HCT116 (cell line): Measurements from ENCODE around the gene CBL. TPM values are rescaled to one million over a fixed set of nuclear protein-coding genes. Genes with fewer than 3 reads are reported as not detected.

Source experiments
- ATAC-seq: fragments of 200-7000 bp; cut with Tn5 transposase; 2 replicates; pipeline ENCODE4 v1.9.1; 2020; ENCODE audit warnings: mild to moderate bottlenecking, moderate library complexity
- BruUV-seq: library from RNA; stranded (reverse); fragments of 400-500 nt; replicated peaks from 2 replicates; lab custom pipeline; 2021; lab: Mats Ljungman, UMichigan
- CTCF ChIA-PET: fragments of 300-600 bp; sonication (Branson Sonifier 250); formaldehyde crosslinking; loops from one replicate; lab custom pipeline; 2021; ENCODE audit warnings: antibody characterized with exemption; lab: Charles Lee
- POLR2A ChIA-PET: fragments of 300-600, 350-600 bp; sonication (Branson Sonifier 250); formaldehyde crosslinking; loops from one replicate; lab custom pipeline; 2021; ENCODE audit warnings: antibody characterized with exemption; lab: Charles Lee
- RAD21 ChIA-PET, 2 experiments: fragments of 300-600 bp; sonication (Branson Sonifier 250); formaldehyde crosslinking; loops; one replicate each; lab custom pipeline; 2023; ENCODE audit warnings: low total read pairs in 2 of 2; ENCODE audit not compliant: uncharacterized antibody in 2 of 2, unreplicated experiment in 2 of 2, low non-redundant PET in 1 of 2; lab: Charles Lee
- DNase-seq: peaks from one replicate; pipeline ENCODE4 v3.0.0-alpha.2; 2010; ENCODE audit warnings: low read depth, low spot score
- H2AFZ ChIP-seq: fragments of 200-600 bp; shearing (Covaris generic), sonication (generic); 2 replicates; pipeline ENCODE4 v1.6.1; 2017; ENCODE audit warnings: low read depth, mixed run types, mixed read lengths, antibody characterized with exemption, low read length; ENCODE audit not compliant: poor library complexity, severe bottlenecking
- H3K27ac ChIP-seq: 2 replicates; pipeline ENCODE4 v1.5.1; 2012; ENCODE audit warnings: low read depth, low read length
- H3K27me3 ChIP-seq: fragments of 200-600 bp; sonication (generic); 2 replicates; pipeline ENCODE4 v1.6.1; 2016; ENCODE audit warnings: mixed run types, low read length, mixed read lengths; ENCODE audit not compliant: insufficient read depth
- H3K36me3 ChIP-seq, 2 experiments: fragments of 200-500 bp in 1 of 2; fragments of 200-600 bp in 1 of 2; sonication (Bioruptor generic) in 1 of 2; sonication (generic) in 1 of 2; 2 replicates each; pipeline versions ENCODE4 v1.5.1 to v1.6.1; 2014 to 2016; ENCODE audit warnings: low read length in 2 of 2, inconsistent platforms in 1 of 2, mixed read lengths in 1 of 2, mixed run types in 1 of 2; ENCODE audit not compliant: insufficient read depth in 2 of 2, control insufficient read depth in 1 of 2
- H3K4me1 ChIP-seq, 2 experiments: fragments of 200-600 bp in 1 of 2; sonication (generic) in 1 of 2; 2 replicates each; pipeline versions ENCODE4 v1.5.1 to v1.6.1; 2012 to 2017; ENCODE audit warnings: low read length in 2 of 2, inconsistent platforms in 1 of 2, mild to moderate bottlenecking in 1 of 2, mixed read lengths in 1 of 2, mixed run types in 1 of 2, moderate library complexity in 1 of 2; ENCODE audit not compliant: insufficient read depth in 2 of 2, control insufficient read depth in 1 of 2
- H3K4me2 ChIP-seq: fragments of 200-600 bp; sonication (generic); 2 replicates; pipeline ENCODE4 v1.6.1; 2017; ENCODE audit warnings: mixed run types, low read length, mixed read lengths
- H3K4me3 ChIP-seq, 2 experiments: fragments of 200-600 bp in 1 of 2; sonication (generic) in 1 of 2; replicated peaks in 1 of 2; 2 replicates each; pipeline ENCODE4 v1.5.1; 2011 to 2016; ENCODE audit warnings: low read length in 2 of 2, control low read depth in 1 of 2, low read depth in 1 of 2, mild to moderate bottlenecking in 1 of 2, mixed read lengths in 1 of 2, mixed run types in 1 of 2
- H3K79me2 ChIP-seq: fragments of 200-600 bp; sonication (generic); 2 replicates; pipeline ENCODE4 v1.6.1; 2017; ENCODE audit warnings: mild to moderate bottlenecking, mixed run types, low read length, moderate library complexity, mixed read lengths; ENCODE audit not compliant: insufficient read depth
- H3K9ac ChIP-seq: fragments of 200-600 bp; sonication (generic); 2 replicates; pipeline ENCODE4 v1.6.1; 2016; ENCODE audit warnings: low read length, mixed read lengths
- H3K9me2 ChIP-seq: fragments of 200-600 bp; sonication (generic), shearing (Covaris generic); 2 replicates; pipeline ENCODE4 v1.6.1; 2017; ENCODE audit warnings: mixed run types, mild to moderate bottlenecking, moderate library complexity; ENCODE audit not compliant: insufficient read depth
- H3K9me3 ChIP-seq, 2 experiments: fragments of 200-500 bp in 1 of 2; fragments of 200-600 bp in 1 of 2; sonication (Bioruptor generic) in 1 of 2; sonication (generic) in 1 of 2; 2 replicates each; pipeline ENCODE4 v1.6.1; 2014 to 2017; ENCODE audit warnings: low read length in 2 of 2, mixed read lengths in 2 of 2, inconsistent platforms in 1 of 2, low read depth in 1 of 2, mild to moderate bottlenecking in 1 of 2, mixed run types in 1 of 2, moderate library complexity in 1 of 2; ENCODE audit not compliant: control insufficient read depth in 1 of 2, insufficient read depth in 1 of 2
- H4K20me1 ChIP-seq: fragments of 200-600 bp; sonication (generic), shearing (Covaris generic); 2 replicates; pipeline ENCODE4 v1.6.1; 2017; ENCODE audit warnings: mixed run types, mild to moderate bottlenecking, moderate library complexity; ENCODE audit not compliant: insufficient read depth
- CBX3 ChIP-seq: IDR thresholded peaks from 2 replicates; pipeline ENCODE4 v1.6.1; 2012; ENCODE audit warnings: low read depth
- CEBPB ChIP-seq: IDR thresholded peaks from 2 replicates; pipeline ENCODE4 v1.6.1; 2012; ENCODE audit warnings: low read depth
- CTCF ChIP-seq, 3 experiments: fragments of 200-600 bp in 1 of 3; sonication (generic) in 1 of 3; IDR thresholded peaks in 2 of 3; conservative IDR thresholded peaks in 1 of 3; 2 replicates each; pipeline ENCODE4 v1.5.1; 2012 to 2017; ENCODE audit warnings: low read depth in 2 of 3, low read length in 2 of 3, antibody characterized with exemption in 1 of 3, borderline replicate concordance in 1 of 3, control low read depth in 1 of 3, mild to moderate bottlenecking in 1 of 3, mixed read lengths in 1 of 3, mixed run types in 1 of 3, moderate library complexity in 1 of 3; ENCODE audit not compliant: insufficient read depth in 1 of 3
- EGR1 ChIP-seq: IDR thresholded peaks from 2 replicates; pipeline ENCODE4 v1.6.1; 2012; ENCODE audit warnings: low read depth
- ELF1 ChIP-seq: IDR thresholded peaks from 2 replicates; pipeline ENCODE4 v1.6.1; 2012; ENCODE audit warnings: low read depth, borderline replicate concordance
- EZH2 ChIP-seq: fragments of 200-600 bp; sonication (generic); IDR thresholded peaks from 2 replicates; pipeline ENCODE4 v1.6.1; 2017; ENCODE audit warnings: antibody characterized with exemption, mixed run types
- EZH2phosphoT487 ChIP-seq: fragments of 200-600 bp; IDR thresholded peaks from 2 replicates; pipeline ENCODE4 v1.6.1; 2018; ENCODE audit warnings: antibody characterized with exemption, borderline replicate concordance
- POLR2A ChIP-seq: IDR thresholded peaks from 2 replicates; pipeline ENCODE4 v1.7.0; 2011; ENCODE audit warnings: borderline replicate concordance; ENCODE audit not compliant: insufficient read depth, insufficient read length; ENCODE audit errors: extremely low read depth
- SIN3A ChIP-seq: IDR thresholded peaks from 2 replicates; pipeline ENCODE4 v1.6.1; 2012; ENCODE audit warnings: low read depth
- YY1 ChIP-seq: IDR thresholded peaks from 2 replicates; pipeline ENCODE4 v1.6.1; 2011; ENCODE audit warnings: low read length, low read depth, moderate library complexity, mild to moderate bottlenecking; ENCODE audit not compliant: insufficient replicate concordance; ENCODE audit errors: extremely low read depth
- ZBTB33 ChIP-seq: IDR thresholded peaks from 2 replicates; pipeline ENCODE4 v1.6.1; 2011; ENCODE audit warnings: mild to moderate bottlenecking, low read length, moderate library complexity; ENCODE audit not compliant: insufficient replicate concordance; ENCODE audit errors: extremely low read depth
- intact Hi-C: fragments of 100-400 bp; cut with micrococcal nuclease; formaldehyde crosslinking; loops from 2 replicates; pipeline ENCODE4 v1.10.0; 2022
- total RNA-seq: library from RNA; stranded (reverse); gene quantifications from one replicate; pipeline ENCODE4 v1.2.1, GENCODE V29; 2021; ENCODE audit not compliant: unreplicated experiment

The CBL gene
- total RNA-seq, 1 experiment from 2014 or later: 31.1 TPM

DNA sequence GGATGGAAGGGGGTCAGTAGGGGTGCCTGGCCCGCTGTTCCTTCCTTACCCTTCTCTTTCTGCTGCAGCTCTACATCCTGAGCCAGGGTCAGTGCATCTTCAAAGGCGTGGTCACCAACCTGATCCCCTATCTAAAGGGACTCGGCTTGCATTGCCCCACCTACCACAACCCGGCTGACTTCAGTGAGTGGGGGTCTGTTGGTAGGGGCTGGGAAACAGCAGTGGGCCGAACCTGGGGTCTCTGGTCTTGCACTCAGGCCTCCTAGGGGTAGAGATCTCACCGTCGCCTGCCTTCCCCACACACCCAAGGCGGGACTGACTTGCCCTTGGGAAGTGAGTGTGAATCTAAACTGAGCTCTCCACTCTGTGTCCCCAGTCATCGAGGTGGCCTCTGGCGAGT lies 49.6 kb upstream of the CBL start:
- intact Hi-C loops: no loop called here

GRCh38 chr11:119157063-119157462 lies 49.1 kb upstream of the CBL start:
- Histone ChIP-seq H3K9ac (no peak overlapping the region), H3K9me3 (no peaks in the 10 kb centered on the region), H3K9me2 (no peaks in the 10 kb centered on the region), H3K79me2 (no peaks in the 10 kb centered on the region), H4K20me1 (no peaks in the 10 kb centered on the region), H2AFZ (no peak overlapping the region), H3K36me3 (no peaks in the 10 kb centered on the region), H3K4me3 (no peak overlapping the region), H3K27me3 (no peaks in the 10 kb centered on the region), H3K27ac (no peak overlapping the region), H3K4me2 (no peak overlapping the region), H3K4me1 (peaks cover 8 to 11% of the 10 kb centered on the region in 2 experiments; a peak in 3 of 4 replicates)
- RAD21 ChIA-PET: no interaction called here
- no TSS peak for BruUV-seq
- POLR2A ChIA-PET: no interaction called here
- ATAC-seq (no peak), DNase-seq (no peak)
- intact Hi-C loops: no loop called here
- CTCF ChIA-PET: interaction anchor here (1.0 to 1.3 kb wide), 3 partner anchors 10 to 181 kb away, joined by 3 to 4 read pairs (median 3); no protein-coding TSS in a partner anchor
- TF ChIP-seq EZH2phosphoT487 (no peak), ELF1 (no peak), YY1 (no peak), SIN3A (no peak), CBX3 (no peak), POLR2A (no peak), EZH2 (no peak), EGR1 (no peak), CEBPB (no peak), ZBTB33 (no peak)

More for the DNA sequence above, 49.6 kb upstream of the CBL start:
- Histone ChIP-seq H4K20me1 (no peaks in the 10 kb centered on the region), H3K36me3 (no peaks in the 10 kb centered on the region), H3K9ac (no peak overlapping the region), H3K9me3 (no peaks in the 10 kb centered on the region), H3K4me3 (no peak overlapping the region), H3K4me1 (peaks cover 8 to 11% of the 10 kb centered on the region in 2 experiments; a peak in 3 of 4 replicates), H3K79me2 (no peaks in the 10 kb centered on the region), H2AFZ (no peak overlapping the region), H3K4me2 (peak overlapping the region; percentile 38; the same call in 1 of the 2 replicates), H3K9me2 (no peaks in the 10 kb centered on the region), H3K27ac (no peak overlapping the region), H3K27me3 (no peaks in the 10 kb centered on the region)
- no peak for TF ChIP-seq CEBPB
- peak in 1 of 3 experiments; percentile 5; a peak in 1 of 6 replicates for TF ChIP-seq CTCF (IDR thresholded peaks at IDR 0.05 in 2 of 3, conservative IDR thresholded peaks at IDR 0.05 in 1 of 3; ENCODE audit: borderline replicate concordance in 1 of 3, insufficient read depth in 1 of 3, low read depth in 2 of 3, low read length in 2 of 3)
- RAD21 ChIA-PET: no interaction called here
- POLR2A ChIA-PET: no interaction called here
- DNase-seq: no peak
- no peak for ATAC-seq
- BruUV-seq: no TSS peak
- CTCF ChIA-PET: interaction anchor here (1.0 to 1.6 kb wide), 5 partner anchors 9 to 182 kb away, joined by 3 to 6 read pairs (median 3); partner anchors contain the start of gene CBL
